K562 (cell line): Measurements from ENCODE around the gene ANKRD65. TPM values are rescaled to one million over a fixed set of nuclear protein-coding genes. Genes with fewer than 3 reads are reported as not detected.

ENCODE experiments used
- ARNT ChIP-seq, 2 experiments: fragments of 450-650 bp; IDR thresholded peaks; 2 replicates each; pipeline ENCODE4 v1.6.1; 2016; ENCODE audit warnings: mild to moderate bottlenecking in 1 of 2
- ATF1 ChIP-seq, 2 experiments: fragments of 450-650 bp in 1 of 2; IDR thresholded peaks; 2 replicates each; pipeline ENCODE4 v1.6.1; 2016; ENCODE audit warnings: missing compliant biosample characterization in 1 of 2, missing genetic modification characterization in 1 of 2
- CTBP1 ChIP-seq: fragments of 450-650 bp; IDR thresholded peaks from 2 replicates; pipeline ENCODE4 v1.6.1; 2016; ENCODE audit warnings: borderline replicate concordance
- CXXC5 ChIP-seq: fragments of 250-450 bp; sonication (Bioruptor Pico); IDR thresholded peaks from 2 replicates; pipeline ENCODE4 v1.8.0; 2022; ENCODE audit warnings: inconsistent platforms, mild to moderate bottlenecking, moderate library complexity
- ELF1 ChIP-seq: fragments of 200-800 bp; sonication (Bioruptor generic); IDR thresholded peaks from 2 replicates; pipeline ENCODE4 v1.6.1; 2016; ENCODE audit warnings: missing genetic modification characterization, missing compliant biosample characterization
- ETV1 ChIP-seq: fragments of 450-650 bp; conservative IDR thresholded peaks from 2 replicates; pipeline ENCODE4 v1.6.1; 2016; ENCODE audit warnings: missing genetic modification characterization, control low read depth, low read depth, missing compliant biosample characterization
- GABPA ChIP-seq: fragments of 200-800 bp; sonication (Bioruptor generic); conservative IDR thresholded peaks from 2 replicates; pipeline ENCODE4 v1.6.1; 2016; ENCODE audit warnings: low read depth, missing genetic modification characterization, missing compliant biosample characterization
- MYC ChIP-seq, 2 experiments: fragments of 250-450 bp in 1 of 2; sonication (Bioruptor Pico) in 1 of 2; IDR thresholded peaks; 2 replicates each; pipeline versions ENCODE4 v1.5.1 to v1.6.1; 2012 to 2021; ENCODE audit warnings: low read depth in 2 of 2, borderline replicate concordance in 1 of 2, improper control_type of control experiment in 1 of 2, low read length in 1 of 2, mild to moderate bottlenecking in 1 of 2, moderate library complexity in 1 of 2
- NR2C2 ChIP-seq, 2 experiments: fragments of 200-800 bp in 1 of 2; sonication (Bioruptor generic) in 1 of 2; sonication (generic) in 1 of 2; formaldehyde crosslinking in 1 of 2; IDR thresholded peaks; 2 replicates each; pipeline versions ENCODE4 v1.6.1 to v1.8.0; 2016 to 2022; ENCODE audit warnings: mild to moderate bottlenecking in 1 of 2, missing compliant biosample characterization in 1 of 2, missing genetic modification characterization in 1 of 2, missing genetic modification reagents in 1 of 2
- PTBP1 ChIP-seq: fragments of 200-400 bp; formaldehyde crosslinking; IDR thresholded peaks from 2 replicates; pipeline ENCODE4 v1.6.1; 2017; ENCODE audit warnings: low read depth, low read length
- RAD21 ChIP-seq, 2 experiments: fragments of 250-450 bp in 1 of 2; fragments of 450-650 bp in 1 of 2; sonication (Bioruptor Pico) in 1 of 2; formaldehyde crosslinking in 1 of 2; IDR thresholded peaks in 1 of 2; conservative IDR thresholded peaks in 1 of 2; 2 replicates each; pipeline versions ENCODE4 v1.4.0 to v1.8.0; 2020 to 2022; ENCODE audit warnings: mild to moderate bottlenecking in 2 of 2, moderate library complexity in 1 of 2
- RCOR1 ChIP-seq, 2 experiments: IDR thresholded peaks; 2 replicates each; pipeline ENCODE4 v1.6.1; 2012; ENCODE audit warnings: low read depth in 2 of 2, low read length in 2 of 2, borderline replicate concordance in 1 of 2, improper control_type of control experiment in 1 of 2
- SMAD4 ChIP-seq: fragments of 250-450 bp; sonication (Bioruptor Pico); conservative IDR thresholded peaks from 2 replicates; pipeline ENCODE4 v1.8.0; 2021; ENCODE audit warnings: inconsistent platforms, mild to moderate bottlenecking, moderate library complexity
- SOX6 ChIP-seq: fragments of 450-650 bp; IDR thresholded peaks from 2 replicates; pipeline ENCODE4 v1.6.1; 2014; ENCODE audit warnings: mild to moderate bottlenecking
- polyA plus RNA-seq, 8 experiments: library from polyadenylated mRNA; depleted of rRNA in 4 of 8; stranded (reverse) in 5 of 8; unstranded in 3 of 8; fragments of >200 nt; fragmentation: Nextera tagmentation in 2 of 8; fragmentation: Illumina TruSeq in 1 of 8; extraction: Ambion mirVana in 2 of 8; extraction: Trizol in 1 of 8; gene quantifications; 2 replicates each; pipeline versions ENCODE4 v1.2.1 to v1.2.3, GENCODE V29; 2011 to 2014; ENCODE audit warnings: inconsistent platforms in 1 of 8, missing spikeins in 1 of 8
- total RNA-seq, 7 experiments: library from RNA; depleted of rRNA in 6 of 7; stranded (reverse); fragments of >200 nt in 6 of 7; fragmentation: Illumina TruSeq in 2 of 7; extraction: Trizol in 2 of 7; gene quantifications; 2 replicates each; pipeline versions ENCODE4 v1.2.1 to v1.2.3, GENCODE V29; 2011 to 2021; ENCODE audit warnings: low replicate concordance in 1 of 7
- TF ChIP-seq, protein P1 (sequence below), 2 experiments: fragments of 450-650 bp; formaldehyde crosslinking in 1 of 2; IDR thresholded peaks; 2 replicates each; pipeline versions ENCODE4 v1.4.0 to v1.6.1; 2014 to 2020; ENCODE audit warnings: mild to moderate bottlenecking in 2 of 2, borderline replicate concordance in 1 of 2, low read depth in 1 of 2
- TF ChIP-seq, protein P2 (sequence below): fragments of 200-800 bp; sonication (Bioruptor generic); IDR thresholded peaks from 2 replicates; pipeline ENCODE4 v1.6.1; 2017; ENCODE audit warnings: missing genetic modification characterization, missing compliant biosample characterization

Gene ANKRD65
- total and polyA plus RNA-seq, 9 of the 15 experiments (the other 6 are each of a cell fraction or from before 2014, with no cell fraction given) = not detected

DNA sequence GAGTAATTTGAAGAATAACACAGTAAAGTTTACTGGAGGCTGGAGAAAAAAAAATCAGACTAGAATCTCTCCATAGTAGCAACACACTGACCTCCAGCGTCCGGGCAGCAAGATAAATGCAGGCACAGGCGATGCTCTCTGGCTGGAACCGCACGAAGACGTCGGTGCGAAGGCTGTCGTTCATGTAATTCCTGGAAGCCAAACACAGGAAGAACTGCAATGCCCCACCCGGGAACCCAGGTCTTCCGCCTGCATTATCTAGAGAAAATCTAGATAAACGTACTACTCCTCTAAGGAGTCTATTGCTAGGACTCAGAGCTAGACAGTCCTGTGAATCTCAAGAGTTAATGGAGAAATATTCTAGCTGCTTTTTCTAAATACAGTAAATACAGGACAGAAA, 30.4 kb downstream of the ANKRD65 start (continued):
- TF ChIP-seq MYC (IDR thresholded peaks at IDR 0.05; ENCODE audit: low read depth, low read length) (0 out of 2 replicates have a peak, but pooled peaks have one; percentile 17), MYC (CRISPR knock-in tag; IDR thresholded peaks at IDR 0.05; ENCODE audit: borderline replicate concordance, low read depth) (no peak), ATF1 (CRISPR knock-in tag; IDR thresholded peaks at IDR 0.05) (no peak), ATF1 (tag; IDR thresholded peaks at IDR 0.05) (peak; percentile 33; the same call in 1 of the 2 replicates), ETV1 (peak; percentile 41; the same call in 1 of the 2 replicates), ARNT (IDR thresholded peaks at IDR 0.05) (no peak; a peak in 1 of 4 replicates), NR2C2 (CRISPR knock-in tag; IDR thresholded peaks at IDR 0.05) (no peak), NR2C2 (tag; IDR thresholded peaks at IDR 0.05) (peak; percentile 43; the same call in 1 of the 2 replicates), SOX6 (no peak), SMAD4 (CRISPR knock-in tag) (0 out of 2 replicates have a peak, but pooled peaks have one; percentile 24), GABPA (tag) (peak; percentile 59), PTBP1 (no peak), CXXC5 (CRISPR knock-in tag) (peak; percentile 90), CTBP1 (peak; percentile 15; the same call in 1 of the 2 replicates), RAD21 (CRISPR knock-in tag; conservative IDR thresholded peaks at IDR 0.05 in 1 of 2, IDR thresholded peaks at IDR 0.05 in 1 of 2) (peak; percentile 30 to 36; a peak in 3 of 4 replicates), RCOR1 (IDR thresholded peaks at IDR 0.05; ENCODE audit: borderline replicate concordance in 1 of 2, low read depth in 2 of 2, low read length in 2 of 2) (peak in 1 of 2 experiments; percentile 54; a peak in 1 of 4 replicates), ELF1 (peak; percentile 58)
- TF ChIP-seq, protein P1, sequence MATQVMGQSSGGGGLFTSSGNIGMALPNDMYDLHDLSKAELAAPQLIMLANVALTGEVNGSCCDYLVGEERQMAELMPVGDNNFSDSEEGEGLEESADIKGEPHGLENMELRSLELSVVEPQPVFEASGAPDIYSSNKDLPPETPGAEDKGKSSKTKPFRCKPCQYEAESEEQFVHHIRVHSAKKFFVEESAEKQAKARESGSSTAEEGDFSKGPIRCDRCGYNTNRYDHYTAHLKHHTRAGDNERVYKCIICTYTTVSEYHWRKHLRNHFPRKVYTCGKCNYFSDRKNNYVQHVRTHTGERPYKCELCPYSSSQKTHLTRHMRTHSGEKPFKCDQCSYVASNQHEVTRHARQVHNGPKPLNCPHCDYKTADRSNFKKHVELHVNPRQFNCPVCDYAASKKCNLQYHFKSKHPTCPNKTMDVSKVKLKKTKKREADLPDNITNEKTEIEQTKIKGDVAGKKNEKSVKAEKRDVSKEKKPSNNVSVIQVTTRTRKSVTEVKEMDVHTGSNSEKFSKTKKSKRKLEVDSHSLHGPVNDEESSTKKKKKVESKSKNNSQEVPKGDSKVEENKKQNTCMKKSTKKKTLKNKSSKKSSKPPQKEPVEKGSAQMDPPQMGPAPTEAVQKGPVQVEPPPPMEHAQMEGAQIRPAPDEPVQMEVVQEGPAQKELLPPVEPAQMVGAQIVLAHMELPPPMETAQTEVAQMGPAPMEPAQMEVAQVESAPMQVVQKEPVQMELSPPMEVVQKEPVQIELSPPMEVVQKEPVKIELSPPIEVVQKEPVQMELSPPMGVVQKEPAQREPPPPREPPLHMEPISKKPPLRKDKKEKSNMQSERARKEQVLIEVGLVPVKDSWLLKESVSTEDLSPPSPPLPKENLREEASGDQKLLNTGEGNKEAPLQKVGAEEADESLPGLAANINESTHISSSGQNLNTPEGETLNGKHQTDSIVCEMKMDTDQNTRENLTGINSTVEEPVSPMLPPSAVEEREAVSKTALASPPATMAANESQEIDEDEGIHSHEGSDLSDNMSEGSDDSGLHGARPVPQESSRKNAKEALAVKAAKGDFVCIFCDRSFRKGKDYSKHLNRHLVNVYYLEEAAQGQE (IDR thresholded peaks at IDR 0.05; ENCODE audit: borderline replicate concordance) = 0 out of 2 replicates have a peak, but pooled peaks have one; percentile 27
- TF ChIP-seq, protein P1 (CRISPR knock-in tag; IDR thresholded peaks at IDR 0.05; ENCODE audit: low read depth) = no peak
- TF ChIP-seq, protein P2, sequence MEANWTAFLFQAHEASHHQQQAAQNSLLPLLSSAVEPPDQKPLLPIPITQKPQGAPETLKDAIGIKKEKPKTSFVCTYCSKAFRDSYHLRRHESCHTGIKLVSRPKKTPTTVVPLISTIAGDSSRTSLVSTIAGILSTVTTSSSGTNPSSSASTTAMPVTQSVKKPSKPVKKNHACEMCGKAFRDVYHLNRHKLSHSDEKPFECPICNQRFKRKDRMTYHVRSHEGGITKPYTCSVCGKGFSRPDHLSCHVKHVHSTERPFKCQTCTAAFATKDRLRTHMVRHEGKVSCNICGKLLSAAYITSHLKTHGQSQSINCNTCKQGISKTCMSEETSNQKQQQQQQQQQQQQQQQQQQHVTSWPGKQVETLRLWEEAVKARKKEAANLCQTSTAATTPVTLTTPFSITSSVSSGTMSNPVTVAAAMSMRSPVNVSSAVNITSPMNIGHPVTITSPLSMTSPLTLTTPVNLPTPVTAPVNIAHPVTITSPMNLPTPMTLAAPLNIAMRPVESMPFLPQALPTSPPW (CRISPR knock-in tag) = 0 out of 2 replicates have a peak, but pooled peaks have one; percentile 11
